Stimulated activated CD8-positive, alpha-beta memory T cell treated with anti-CD3 and anti-CD28 coated beads, Interleukin-7, amount 100 ng/mL, for 24 hours (primary cell): ENCODE results near the gene ABCA4.

ENCODE experiments used
- DNase-seq: peaks from one replicate; pipeline ENCODE4 v3.0.0-alpha.2; 2020; ENCODE audit warnings: low read depth

ABCA4 gene

DNA sequence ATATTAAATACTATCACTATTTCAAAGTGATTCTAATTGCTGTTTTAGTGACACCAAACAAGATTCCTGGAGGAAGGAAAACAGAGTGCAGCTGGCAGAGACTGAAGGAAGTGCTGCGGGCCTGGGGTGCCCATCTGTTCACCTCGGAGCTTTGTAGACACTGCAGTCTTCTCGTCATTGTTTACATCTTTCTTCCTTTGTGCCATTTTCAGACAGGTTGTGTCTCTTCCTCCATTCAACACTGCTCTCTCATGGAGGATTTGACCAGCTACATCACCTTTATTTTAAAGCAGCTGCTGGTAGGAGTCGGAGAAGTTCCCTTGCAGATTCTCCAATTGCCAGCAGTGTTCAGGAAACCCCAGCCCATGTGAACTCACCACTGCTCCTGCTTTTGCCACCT lies 37.3 kb downstream of the ABCA4 start:
- no peak for DNase-seq

DNA sequence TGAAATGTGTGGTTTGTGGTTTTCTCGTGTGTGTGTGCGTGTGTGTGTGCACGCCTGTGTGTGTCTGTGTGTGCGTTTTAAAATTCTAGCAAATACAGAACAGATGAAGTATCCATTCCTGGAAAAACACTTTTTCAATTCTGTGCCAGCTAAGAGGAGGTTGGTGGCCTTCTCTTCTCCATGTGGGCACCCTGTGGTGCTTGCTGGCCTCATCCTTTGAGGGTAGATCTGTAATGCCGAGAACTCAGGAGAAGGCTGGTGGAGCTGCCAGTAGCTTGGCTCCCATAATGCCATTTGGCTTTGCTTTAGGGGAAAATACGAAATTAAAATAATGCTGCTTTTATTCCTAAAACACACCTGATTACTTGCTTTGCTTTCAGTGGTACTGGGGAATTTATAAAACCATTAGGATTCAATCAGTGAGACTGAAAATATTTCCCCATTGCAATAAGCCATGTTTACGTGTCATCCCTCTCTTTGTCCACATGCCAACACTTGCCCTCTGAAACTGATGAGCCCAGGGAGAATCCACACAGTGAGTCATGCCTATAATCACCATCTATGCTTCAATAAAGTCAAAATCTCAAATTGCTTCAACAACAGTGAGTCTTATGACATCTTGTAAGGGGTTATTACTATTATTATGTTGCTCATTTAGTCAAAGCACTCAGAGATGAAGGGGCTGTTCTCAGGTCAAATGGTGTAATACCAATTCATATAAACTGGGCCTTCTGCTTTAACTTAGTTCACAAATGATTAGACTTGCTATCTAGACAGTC lies 39.2 kb downstream of the ABCA4 start:
- DNase-seq = no peak

DNA sequence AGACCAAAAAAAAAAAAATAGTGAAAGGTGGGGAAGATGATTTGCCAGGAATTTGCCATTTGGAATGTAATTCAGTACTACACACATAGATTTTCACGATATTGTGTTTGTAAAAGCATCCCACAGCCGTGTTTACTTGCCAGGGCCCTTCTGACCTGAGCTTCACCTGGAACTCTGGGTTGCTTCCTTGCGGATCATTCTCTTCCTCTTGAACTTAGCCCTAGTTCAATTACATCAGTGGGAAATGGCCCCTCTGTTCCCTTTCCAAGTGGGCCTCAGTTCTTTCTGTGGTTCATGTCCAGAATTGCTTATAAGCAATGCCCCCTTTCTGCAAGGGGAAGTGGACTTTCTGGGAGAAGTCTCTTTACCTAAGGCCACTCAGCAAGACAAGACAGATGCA lies 41.0 kb downstream of the ABCA4 start:
- no peak for DNase-seq

DNA sequence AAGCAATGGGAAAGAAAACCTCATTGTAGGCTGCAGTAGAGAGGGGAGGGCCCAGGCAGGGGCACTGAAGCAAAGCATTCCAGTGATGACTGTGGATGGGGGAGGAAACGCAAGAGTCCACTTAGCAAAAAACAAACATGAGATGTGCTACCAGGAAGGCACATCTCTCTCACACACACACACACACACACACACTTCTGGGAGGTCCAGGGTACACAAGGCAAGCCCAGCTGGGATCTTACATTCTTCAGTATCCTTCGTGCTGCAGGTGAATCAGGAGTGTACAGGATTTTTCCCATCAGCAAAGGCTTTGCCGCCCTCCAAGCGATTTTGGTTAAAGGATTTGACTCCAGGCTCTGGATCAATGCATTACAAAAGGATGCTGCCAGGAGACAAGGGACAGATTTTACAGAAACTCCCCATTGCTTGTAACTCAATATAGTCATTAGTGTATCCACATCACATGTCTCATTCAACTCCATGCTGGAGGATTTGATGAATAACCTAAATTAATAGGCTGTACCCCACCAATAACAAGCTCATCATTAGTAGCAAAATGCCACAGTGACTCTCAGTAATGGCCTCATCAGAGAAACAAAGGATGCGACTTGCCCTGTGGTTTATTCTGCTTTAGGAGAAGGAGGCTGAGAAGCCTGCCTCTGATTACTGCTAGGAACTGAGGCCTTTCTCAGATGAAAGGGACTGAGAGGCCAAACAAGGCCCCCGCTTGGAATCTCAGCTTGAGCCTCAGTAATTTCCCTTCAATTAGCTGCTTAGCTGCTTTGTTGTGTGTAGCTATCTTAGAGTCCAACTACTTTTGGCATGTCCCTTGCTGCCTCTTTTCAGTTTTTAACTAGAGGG lies 41.6 kb downstream of the ABCA4 start:
- DNase-seq = no peak

DNA sequence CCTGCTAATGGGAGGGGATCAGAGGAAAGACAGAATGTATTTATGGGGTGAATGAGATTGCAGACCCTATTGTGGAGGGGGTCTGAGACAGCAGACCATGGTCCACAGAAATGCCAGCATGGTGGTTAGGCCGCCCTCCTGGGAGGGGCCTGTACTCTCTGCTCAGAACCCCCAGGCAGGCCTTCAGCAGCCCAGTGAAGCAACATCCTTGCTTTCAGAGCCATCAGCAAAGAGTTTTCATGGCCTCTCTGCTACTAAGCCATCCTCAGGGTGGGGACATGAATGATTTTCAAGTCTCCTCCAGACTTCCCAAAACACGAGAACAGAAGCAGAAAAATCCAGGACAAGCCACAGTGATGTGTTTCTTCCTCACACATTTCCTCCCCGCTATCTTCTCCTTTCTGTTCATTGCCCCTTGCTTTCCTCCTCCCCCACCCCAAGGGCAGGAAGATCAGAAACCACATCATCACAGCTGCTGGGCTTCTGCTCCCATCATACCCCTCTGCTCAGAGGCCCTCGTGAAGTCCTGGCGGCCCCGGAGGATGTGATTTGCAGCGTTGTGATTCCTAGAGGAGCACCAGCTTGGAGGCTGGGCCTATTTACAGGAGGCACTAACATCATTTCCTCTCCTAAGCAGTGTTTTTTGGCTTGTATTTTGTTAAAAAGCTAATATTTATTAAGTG lies 48.0 kb downstream of the ABCA4 start:
- no peak for DNase-seq

DNA sequence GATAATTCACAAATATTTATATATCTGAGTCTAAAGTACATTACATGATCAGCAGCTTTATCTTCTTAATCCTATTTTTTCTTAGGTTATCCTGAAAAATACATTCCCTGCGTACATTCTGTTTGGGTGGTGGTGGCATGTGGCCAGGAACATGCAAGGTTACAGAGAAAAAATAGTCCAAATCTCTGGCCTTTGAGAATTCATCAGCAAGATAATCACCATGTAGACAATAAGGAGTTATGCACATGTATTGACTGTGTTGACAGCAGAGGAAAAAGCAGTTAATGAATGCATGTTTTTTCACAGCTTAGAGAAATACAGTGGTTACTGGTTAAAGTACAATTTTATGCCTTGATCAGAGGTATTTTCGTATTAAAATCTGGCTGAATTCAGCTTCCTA lies 49.0 kb downstream of the ABCA4 start:
- no peak for DNase-seq

DNA sequence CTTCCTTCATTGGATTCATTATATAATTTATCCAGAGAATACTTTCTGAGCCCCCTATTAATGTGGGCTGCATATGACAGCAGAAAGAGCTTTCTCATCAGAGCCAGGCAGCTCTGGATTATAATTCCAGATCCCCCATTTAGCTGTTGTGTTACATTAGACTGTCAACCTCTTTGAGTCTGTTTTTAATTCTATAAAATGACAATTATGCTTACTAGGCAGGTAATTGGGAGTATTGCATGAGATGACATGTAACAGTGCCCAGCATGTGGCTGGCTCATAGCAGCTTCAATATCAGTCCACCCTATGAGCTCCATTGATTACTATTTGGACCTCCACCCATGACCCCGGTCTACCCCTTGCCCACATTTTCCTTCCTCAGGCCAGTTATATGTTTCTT lies 49.6 kb downstream of the ABCA4 start:
- DNase-seq = no peak

DNA sequence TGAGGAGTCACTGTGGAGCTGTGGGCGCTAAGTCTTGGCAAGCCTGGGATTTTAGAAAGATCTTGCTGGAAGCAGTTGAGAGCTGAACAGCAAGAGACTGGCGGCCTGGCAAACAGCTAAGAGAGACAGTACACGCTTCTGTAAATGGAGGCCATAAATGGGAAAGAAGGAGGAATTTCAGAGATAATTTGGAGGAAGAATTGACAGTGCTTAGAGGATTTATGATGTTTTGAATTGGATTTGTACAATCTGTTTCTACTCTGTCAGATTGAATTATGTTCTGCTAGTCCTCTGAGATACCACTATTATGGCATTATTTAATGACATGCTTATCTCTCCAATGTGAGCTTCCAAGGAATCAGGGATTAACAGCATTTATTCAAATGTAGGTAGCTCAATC lies 50.1 kb downstream of the ABCA4 start:
- no peak for DNase-seq

DNA sequence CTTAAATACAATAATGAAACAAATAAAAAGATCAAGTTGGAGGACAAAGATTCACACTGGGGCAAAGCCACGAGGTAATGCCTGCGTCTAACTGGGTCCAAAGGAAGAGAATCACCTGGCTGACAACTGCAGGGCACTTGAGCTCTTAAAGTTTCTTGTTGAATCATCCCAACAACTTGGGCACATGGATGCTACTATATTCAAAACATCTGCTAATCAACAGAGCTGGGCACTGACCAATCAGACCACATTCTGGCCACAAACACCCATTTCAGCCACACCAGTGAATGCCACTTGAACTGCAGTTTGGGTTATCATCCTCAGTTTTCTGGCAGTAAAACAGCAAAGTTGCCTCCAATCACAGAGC lies 51.0 kb downstream of the ABCA4 start:
- no peak for DNase-seq

DNA sequence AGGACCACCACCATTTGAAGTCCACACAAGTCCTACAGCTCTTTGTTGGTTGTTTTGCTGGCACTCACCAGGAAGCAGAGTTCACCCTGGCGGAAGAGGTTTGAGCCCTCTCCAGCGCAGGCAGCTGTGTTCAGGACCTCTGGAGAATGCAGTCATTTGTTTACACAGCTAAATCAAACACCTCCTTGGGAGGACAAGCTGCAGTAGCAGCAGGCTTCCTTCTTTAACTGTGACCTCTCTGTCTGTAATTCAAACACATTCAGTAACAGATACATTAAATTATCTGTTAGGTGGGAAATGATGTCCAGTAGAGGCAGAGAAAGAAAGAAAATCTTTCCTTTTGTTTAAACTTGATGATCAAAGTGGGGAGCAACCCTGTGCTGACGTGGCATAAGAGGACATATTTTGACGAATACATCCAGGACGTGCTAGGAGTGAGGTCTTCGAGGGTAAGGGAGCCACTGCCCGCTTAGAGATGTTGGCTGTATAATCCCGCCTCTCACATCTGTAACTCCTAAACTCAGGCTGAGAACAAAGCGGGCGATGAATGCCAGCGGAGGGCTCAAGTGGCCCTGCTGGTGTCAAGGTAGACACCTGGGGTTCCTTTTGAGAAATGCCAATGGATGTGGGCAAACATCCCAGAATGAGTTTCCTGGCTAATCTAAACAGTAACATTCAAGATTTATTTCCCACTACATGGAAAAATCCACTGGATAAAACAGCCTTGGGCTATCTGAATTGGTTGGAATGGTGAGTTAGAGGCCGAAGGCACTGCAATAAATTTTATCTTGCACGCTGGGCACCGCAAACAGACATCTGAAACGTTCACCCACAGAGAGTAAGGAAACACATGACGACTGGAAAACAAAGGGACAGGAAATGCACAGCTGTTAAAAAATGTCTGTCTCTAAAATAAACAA lies 51.7 kb downstream of the ABCA4 start:
- no peak for DNase-seq

DNA sequence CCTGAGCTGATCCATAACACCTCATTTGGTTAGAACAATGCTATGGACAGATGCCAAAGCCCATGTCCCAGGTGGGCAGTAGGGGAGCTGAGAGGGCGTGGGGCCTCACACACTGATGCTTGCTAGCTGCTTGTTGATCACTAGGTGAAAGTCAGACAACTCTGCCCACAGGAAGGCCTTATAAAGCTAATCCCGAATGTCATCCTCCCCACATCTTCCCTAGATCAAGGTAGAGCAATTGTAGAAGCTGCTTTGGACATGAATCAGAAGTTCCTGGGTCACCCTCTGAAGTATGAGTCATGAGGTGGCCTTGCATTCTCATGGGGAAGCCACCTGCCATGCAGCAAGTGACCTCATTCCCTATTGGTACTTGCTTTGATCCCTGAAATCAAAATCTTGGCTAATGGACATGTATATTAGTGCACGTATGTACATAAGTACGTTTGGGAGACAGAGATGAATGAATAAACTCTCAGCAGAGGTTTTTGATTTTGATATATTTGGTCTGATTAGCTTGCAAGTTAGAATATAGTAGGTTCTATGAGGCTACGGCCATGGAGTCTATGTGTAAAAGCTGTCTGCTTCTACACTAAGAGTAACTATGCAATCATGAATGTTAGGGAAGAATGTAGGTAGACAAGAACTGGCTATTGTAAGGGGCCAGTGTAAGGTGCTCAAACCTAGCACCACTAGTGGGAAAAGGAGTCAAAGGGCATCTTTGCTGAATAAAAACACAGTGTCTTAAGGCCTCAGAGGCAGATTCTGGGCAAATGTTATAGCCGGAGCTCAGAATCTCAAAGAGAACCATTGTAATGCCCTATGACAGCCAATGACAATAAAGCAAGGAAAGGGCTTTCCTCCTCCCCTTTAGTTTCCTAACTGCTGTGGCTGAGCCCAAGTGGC lies 52.6 kb downstream of the ABCA4 start:
- no peak for DNase-seq

DNA sequence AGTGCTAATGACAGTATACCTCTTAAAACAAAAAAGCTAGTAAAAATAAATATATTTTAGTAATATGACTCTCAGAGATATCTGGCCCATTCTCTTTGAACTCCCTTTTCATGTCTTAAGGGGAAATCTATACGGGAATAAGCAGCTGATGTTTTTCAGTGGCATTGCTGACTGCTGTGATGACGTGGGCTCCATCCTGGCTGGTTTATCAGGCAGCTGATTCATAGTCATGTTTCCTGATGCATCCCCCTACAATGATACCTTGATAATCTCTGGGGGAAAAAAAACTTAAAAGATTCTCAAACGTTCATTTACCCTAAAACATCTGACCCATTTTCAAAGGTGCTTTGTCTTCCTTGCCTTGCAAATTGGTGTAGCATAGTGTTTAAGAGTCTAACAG lies 53.8 kb downstream of the ABCA4 start:
- no peak for DNase-seq

DNA sequence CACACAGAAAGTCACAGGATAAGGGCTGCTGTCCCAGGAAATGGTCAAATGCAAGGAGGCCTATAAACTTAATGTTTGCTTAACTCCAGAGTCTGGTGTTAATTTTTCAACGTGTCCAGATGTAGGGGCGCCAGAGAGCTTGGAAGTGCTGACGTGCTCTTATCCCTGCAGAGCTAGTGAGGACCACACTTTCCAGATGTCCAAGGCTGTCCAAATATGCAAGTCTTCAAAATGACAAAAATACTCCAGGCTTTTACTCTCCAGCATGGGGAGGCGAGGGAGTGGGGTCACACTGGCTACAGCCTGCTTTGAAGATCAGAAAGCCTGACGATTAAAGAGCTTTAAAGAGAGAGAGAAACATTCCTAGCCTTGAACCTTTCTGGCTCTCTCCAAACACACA lies 57.6 kb downstream of the ABCA4 start:
- no peak for DNase-seq

DNA sequence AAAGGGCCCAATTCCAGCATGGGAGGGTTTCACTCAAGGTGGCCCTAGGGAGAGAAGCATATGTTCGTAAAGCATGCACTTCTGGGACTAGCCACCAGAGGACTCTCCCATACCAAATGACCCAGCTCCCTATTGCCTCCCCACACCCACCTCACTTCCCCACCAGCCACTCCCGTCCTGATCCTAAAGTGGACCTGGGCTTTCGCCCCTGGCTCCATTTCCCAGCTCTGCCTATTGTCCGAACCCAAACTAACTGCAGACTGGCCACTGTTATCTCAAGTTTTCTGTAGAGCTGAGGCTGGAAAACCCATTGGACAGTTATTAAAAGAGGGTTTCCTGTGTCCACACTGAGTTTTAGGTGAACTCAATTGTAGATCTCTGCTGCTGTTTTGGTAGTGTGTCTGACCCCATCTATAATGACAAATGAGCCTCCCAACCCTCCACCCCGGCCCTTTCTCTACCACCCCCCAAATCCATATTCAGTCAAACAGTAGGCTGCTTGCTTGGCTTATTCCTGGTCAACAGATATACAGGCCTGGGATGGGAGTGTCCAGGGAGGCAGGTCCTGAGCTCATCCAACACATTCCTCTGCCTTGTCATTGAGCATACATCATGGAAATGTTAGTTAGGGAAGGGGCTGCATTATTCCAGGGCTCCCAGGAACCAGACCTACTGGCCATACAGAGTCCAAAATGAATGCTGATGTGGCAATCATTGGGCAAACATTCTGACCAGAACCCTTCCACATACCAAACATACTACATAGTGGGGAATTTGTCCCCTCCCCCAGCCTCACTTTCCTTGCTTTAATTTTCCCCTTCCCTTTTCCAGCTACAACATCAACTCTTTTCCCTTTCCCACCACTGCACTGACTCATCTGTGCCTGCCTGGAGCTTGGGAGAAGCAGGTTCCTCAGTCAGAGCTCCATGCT lies 59.2 kb downstream of the ABCA4 start:
- no peak for DNase-seq

DNA sequence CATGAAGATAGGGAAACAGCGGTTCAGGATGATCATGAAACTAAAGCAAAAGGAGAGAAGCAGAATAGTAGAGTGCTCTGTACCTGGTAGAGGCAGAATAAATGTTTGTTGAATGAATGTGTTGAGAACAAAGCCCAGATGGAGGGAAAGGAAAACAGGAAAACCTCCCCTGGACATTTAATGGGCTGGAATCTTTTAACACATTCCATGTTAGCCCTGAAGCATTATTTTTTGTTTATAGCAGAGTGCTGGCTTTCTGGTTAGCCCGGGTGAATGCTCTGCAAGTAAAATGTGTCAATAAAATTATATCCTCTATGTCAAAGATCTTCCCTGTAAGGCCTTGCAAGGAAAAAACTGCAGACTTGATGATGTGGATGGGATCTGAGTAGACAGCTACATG lies 60.2 kb downstream of the ABCA4 start:
- DNase-seq = no peak

DNA sequence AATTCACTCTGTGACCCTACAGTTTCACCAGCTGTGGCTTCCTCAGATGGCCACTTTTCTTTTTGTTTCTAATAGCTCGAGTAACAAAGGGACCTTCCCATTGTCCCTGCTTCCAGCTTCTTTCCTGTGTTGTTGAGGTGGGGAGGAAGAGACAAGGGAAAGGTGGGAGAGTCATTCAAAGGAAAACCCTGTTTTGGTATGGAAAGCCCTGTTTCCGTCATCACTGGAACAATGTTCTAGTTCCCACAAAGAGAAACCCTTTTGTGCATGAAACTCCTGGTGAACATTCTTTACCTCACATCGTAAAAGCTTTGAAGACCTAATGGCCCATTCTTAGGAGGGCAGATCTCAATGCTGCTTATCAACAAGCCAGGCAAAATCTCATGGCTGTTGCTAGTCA lies 62.2 kb downstream of the ABCA4 start:
- no peak for DNase-seq

DNA sequence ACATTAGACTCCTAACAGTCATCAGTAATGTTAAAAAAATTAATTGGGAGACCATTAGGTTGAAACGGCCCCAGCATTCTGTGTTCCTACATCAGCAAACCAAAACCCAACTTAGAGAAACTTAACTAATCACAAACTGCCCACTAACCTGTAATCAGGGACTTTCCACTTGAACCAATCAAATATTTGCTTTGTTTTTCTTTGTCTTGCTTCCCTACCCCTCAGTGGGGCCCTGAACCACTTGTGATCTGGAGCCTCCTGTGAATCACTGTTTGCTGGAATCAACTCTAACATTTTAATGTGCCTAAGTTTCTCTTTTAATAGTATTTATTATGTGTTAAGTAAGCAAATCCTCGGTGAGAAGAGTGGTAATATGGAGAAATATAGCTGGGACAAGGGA lies 64.0 kb downstream of the ABCA4 start:
- DNase-seq = no peak

DNA sequence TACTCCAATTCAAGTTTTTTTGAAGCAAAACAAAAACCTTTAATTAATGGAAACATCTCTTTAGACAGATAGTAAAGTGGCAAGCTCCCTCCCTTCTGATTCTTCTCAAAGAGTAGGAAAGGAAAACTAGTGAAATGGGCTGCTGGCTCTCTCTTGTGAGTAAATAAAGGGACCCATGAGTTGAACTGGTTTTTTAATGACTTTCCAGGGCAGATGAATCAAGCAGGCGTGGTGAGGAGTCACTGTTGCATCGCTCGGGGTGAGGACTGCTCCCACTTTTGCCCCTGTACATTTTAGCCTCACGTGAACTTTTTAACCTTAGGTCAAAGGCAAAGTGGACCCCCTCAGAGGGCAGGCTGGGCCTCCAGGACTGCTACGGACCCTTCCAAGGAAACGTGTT lies 64.8 kb downstream of the ABCA4 start:
- no peak for DNase-seq

DNA sequence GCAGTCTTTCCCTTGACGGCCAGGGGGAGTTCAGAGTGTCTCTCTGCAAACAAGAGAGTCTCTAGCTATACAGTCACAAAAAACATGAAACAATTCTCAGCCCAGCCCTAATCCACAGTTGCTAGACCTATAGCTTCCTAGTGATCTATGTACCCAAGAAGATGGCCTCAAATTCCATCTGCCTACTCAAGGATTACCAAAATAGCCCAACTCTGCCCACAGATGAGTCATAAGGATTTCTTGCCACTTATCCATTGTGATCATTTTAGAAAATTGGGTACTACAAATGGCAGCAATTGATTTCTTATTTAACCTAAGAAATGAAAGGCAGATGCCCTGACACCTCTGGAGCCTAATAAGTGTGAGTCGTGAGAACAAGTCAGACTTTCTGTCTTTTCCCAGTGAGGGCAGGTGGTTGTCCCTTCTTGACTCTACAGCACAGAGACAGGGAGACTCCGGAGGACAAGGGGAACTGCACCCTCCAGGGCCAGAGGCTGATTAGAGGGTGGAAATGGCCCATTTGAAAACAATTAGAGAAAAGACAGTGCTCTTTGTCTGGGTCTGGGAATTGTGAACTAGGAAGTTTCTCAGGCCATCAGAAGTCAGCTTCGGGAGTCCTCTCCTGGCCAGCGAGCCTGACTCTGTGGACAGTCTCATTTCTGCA lies 65.4 kb downstream of the ABCA4 start:
- no peak for DNase-seq
